ENCODE results near the gene ZNF83.

- TF ChIP-seq CTCF (IDR thresholded peaks at IDR 0.05) (no peak), EP300 (IDR thresholded peaks at IDR 0.05) (no peak)
These were observed 26.3 kb upstream of the ZNF83 start for GRCh38 chr19:52664461-52664860.
